ENCODE results near the gene BEAN1.

BEAN1 gene

GRCh38 chr16:66508248-66508913 is 81.3 kb downstream of the BEAN1 start:
- H3K9me3 ChIP-seq (ENCODE audit: control insufficient read depth, low read length), result no peaks in the 10 kb centered on the region
- peak overlapping the region; percentile 34 for H2AFZ ChIP-seq
- H3K27me3 ChIP-seq (ENCODE audit: control insufficient read depth, insufficient read depth, low read length), result no peaks in the 10 kb centered on the region
- no peak overlapping the region for H3K4me2 ChIP-seq (ENCODE audit: low read length)
- TF ChIP-seq, protein P1, sequence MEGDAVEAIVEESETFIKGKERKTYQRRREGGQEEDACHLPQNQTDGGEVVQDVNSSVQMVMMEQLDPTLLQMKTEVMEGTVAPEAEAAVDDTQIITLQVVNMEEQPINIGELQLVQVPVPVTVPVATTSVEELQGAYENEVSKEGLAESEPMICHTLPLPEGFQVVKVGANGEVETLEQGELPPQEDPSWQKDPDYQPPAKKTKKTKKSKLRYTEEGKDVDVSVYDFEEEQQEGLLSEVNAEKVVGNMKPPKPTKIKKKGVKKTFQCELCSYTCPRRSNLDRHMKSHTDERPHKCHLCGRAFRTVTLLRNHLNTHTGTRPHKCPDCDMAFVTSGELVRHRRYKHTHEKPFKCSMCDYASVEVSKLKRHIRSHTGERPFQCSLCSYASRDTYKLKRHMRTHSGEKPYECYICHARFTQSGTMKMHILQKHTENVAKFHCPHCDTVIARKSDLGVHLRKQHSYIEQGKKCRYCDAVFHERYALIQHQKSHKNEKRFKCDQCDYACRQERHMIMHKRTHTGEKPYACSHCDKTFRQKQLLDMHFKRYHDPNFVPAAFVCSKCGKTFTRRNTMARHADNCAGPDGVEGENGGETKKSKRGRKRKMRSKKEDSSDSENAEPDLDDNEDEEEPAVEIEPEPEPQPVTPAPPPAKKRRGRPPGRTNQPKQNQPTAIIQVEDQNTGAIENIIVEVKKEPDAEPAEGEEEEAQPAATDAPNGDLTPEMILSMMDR (IDR thresholded peaks at IDR 0.05), result no peak
- H3K4me1 ChIP-seq, result peaks cover 23% of the 10 kb centered on the region
- H3K36me3 ChIP-seq (ENCODE audit: control insufficient read depth, insufficient read depth, low read length), result no peaks in the 10 kb centered on the region
- H3K79me2 ChIP-seq, result peaks cover 2% of the 10 kb centered on the region
- H3K27ac ChIP-seq, result peak overlapping the region; percentile 45
- no peak overlapping the region for H3K9ac ChIP-seq
- H3K4me3 ChIP-seq (ENCODE audit: low read depth, low read length), result no peak overlapping the region

DNA sequence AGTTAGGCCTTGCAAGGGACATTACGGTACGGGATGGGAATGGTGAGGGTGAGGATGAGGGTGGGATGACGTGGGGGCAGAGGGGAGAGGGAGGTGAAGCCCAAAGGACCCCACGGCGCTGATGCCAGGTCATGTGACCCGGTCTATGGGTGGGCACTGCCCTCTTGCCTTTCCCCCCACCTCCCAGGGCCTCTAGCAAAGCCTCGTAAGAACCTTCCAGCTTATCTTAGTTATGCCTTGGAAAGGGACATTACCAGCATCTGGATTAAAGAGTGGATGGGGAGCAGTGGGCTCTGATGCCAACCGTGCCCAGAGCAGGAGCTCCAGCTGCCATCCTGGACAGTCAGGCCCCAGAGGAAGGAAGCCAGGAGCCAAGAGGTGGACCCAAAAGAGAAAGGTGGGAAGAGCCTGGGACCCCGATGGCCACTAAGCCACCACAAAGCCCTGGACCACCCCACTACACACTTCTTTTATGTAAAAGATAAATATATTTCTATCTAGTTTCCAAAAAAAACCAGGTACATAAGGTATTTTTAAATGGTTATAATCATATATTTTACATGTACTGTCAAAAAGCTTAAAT is 81.9 kb downstream of the BEAN1 start:
- TF ChIP-seq, protein P1 (IDR thresholded peaks at IDR 0.05), result no peak
- peaks cover 26% of the 10 kb centered on the region for H3K4me1 ChIP-seq
- no peak overlapping the region for H2AFZ ChIP-seq
- no peak overlapping the region for H3K4me3 ChIP-seq (ENCODE audit: low read depth, low read length)
- H3K9ac ChIP-seq, result no peak overlapping the region
- H3K36me3 ChIP-seq (ENCODE audit: control insufficient read depth, insufficient read depth, low read length), result no peaks in the 10 kb centered on the region
- no peaks in the 10 kb centered on the region for H3K27me3 ChIP-seq (ENCODE audit: control insufficient read depth, insufficient read depth, low read length)
- peaks cover 2% of the 10 kb centered on the region for H3K79me2 ChIP-seq
- no peak overlapping the region for H3K4me2 ChIP-seq (ENCODE audit: low read length)
- no peak overlapping the region for H3K27ac ChIP-seq
- no peaks in the 10 kb centered on the region for H3K9me3 ChIP-seq (ENCODE audit: control insufficient read depth, low read length)

- Histone ChIP-seq H3K27me3 (ENCODE audit: control insufficient read depth, insufficient read depth, low read length) (no peaks in the 10 kb centered on the region), H3K9ac (no peak overlapping the region), H3K27ac (no peak overlapping the region), H2AFZ (no peak overlapping the region), H3K36me3 (ENCODE audit: control insufficient read depth, insufficient read depth, low read length) (no peaks in the 10 kb centered on the region), H3K4me3 (ENCODE audit: low read depth, low read length) (no peak overlapping the region), H3K4me2 (ENCODE audit: low read length) (no peak overlapping the region), H3K9me3 (ENCODE audit: control insufficient read depth, low read length) (no peaks in the 10 kb centered on the region), H3K4me1 (peaks cover 26% of the 10 kb centered on the region), H3K79me2 (peaks cover 2% of the 10 kb centered on the region)
- TF ChIP-seq, protein P1 (IDR thresholded peaks at IDR 0.05), result no peak
These were observed 82.5 kb downstream of the BEAN1 start for GRCh38 chr16:66509576-66509975.

DNA sequence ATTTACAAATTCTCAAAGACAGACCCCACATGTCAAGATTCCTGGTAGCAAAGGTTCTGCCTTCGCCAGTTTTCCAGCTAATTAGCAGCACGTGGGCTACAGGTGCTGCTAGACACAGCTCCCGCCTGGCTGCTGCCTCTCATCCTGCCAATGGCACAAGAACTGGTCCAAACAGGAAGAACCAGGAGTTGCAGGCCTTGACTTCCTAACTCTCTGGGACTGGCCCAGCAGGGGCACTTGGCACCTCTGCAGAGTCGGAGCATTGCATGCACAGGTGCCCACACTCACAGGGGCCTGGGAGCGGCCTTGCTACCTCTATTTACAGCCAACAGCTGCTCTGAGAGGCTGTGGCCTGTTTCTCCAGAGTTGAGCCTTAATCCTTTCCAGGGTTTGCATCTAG is 83.2 kb downstream of the BEAN1 start:
- TF ChIP-seq, protein P1 (IDR thresholded peaks at IDR 0.05), result no peak
- H3K9ac ChIP-seq, result no peak overlapping the region
- H3K79me2 ChIP-seq, result peaks cover 2% of the 10 kb centered on the region
- H3K4me1 ChIP-seq, result peaks cover 26% of the 10 kb centered on the region
- no peaks in the 10 kb centered on the region for H3K27me3 ChIP-seq (ENCODE audit: control insufficient read depth, insufficient read depth, low read length)
- H3K27ac ChIP-seq, result no peak overlapping the region
- no peaks in the 10 kb centered on the region for H3K9me3 ChIP-seq (ENCODE audit: control insufficient read depth, low read length)
- no peak overlapping the region for H3K4me2 ChIP-seq (ENCODE audit: low read length)
- H2AFZ ChIP-seq, result no peak overlapping the region
- H3K36me3 ChIP-seq (ENCODE audit: control insufficient read depth, insufficient read depth, low read length), result no peaks in the 10 kb centered on the region
- no peak overlapping the region for H3K4me3 ChIP-seq (ENCODE audit: low read depth, low read length)
